Stomach (tissue), 4 donors: ENCODE data around the gene MAST4.

Experiments
- POLR2A ChIP-seq, 4 donors: fragments of 450-650 bp; IDR thresholded peaks; one replicate each; pipeline ENCODE4 v1.6.1; 2016; ENCODE audit warnings: antibody characterized with exemption in 4 of 4, control low read depth in 2 of 4, mild to moderate bottlenecking in 1 of 4, moderate library complexity in 1 of 4
- TF ChIP-seq, protein P1 (sequence below), 7 experiments: fragments of 450-650 bp in 4 of 7; fragments of 200-600 bp in 3 of 7; sonication (generic) in 3 of 7; IDR thresholded peaks; one replicate each; pipeline ENCODE4 v1.5.1; 2016 to 2019; ENCODE audit warnings: antibody characterized with exemption in 7 of 7, control low read depth in 2 of 7, mild to moderate bottlenecking in 1 of 7

GRCh38 chr5:66795682-66796081 lies 199.5 kb downstream of the MAST4 start:
- no peak for TF ChIP-seq POLR2A (IDR thresholded peaks at IDR 0.05)
- TF ChIP-seq, protein P1, sequence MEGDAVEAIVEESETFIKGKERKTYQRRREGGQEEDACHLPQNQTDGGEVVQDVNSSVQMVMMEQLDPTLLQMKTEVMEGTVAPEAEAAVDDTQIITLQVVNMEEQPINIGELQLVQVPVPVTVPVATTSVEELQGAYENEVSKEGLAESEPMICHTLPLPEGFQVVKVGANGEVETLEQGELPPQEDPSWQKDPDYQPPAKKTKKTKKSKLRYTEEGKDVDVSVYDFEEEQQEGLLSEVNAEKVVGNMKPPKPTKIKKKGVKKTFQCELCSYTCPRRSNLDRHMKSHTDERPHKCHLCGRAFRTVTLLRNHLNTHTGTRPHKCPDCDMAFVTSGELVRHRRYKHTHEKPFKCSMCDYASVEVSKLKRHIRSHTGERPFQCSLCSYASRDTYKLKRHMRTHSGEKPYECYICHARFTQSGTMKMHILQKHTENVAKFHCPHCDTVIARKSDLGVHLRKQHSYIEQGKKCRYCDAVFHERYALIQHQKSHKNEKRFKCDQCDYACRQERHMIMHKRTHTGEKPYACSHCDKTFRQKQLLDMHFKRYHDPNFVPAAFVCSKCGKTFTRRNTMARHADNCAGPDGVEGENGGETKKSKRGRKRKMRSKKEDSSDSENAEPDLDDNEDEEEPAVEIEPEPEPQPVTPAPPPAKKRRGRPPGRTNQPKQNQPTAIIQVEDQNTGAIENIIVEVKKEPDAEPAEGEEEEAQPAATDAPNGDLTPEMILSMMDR (IDR thresholded peaks at IDR 0.05), result no peak
